Measurements from ENCODE around the gene MERTK. TPM values are rescaled to one million over a fixed set of nuclear protein-coding genes. Genes with fewer than 3 reads are reported as not detected.

The MERTK gene
- total and polyA plus RNA-seq, 2 of the 8 experiments (the other 6 are each of a cell fraction or from before 2014, with no cell fraction given): 6.5 to 7.0 TPM

DNA sequence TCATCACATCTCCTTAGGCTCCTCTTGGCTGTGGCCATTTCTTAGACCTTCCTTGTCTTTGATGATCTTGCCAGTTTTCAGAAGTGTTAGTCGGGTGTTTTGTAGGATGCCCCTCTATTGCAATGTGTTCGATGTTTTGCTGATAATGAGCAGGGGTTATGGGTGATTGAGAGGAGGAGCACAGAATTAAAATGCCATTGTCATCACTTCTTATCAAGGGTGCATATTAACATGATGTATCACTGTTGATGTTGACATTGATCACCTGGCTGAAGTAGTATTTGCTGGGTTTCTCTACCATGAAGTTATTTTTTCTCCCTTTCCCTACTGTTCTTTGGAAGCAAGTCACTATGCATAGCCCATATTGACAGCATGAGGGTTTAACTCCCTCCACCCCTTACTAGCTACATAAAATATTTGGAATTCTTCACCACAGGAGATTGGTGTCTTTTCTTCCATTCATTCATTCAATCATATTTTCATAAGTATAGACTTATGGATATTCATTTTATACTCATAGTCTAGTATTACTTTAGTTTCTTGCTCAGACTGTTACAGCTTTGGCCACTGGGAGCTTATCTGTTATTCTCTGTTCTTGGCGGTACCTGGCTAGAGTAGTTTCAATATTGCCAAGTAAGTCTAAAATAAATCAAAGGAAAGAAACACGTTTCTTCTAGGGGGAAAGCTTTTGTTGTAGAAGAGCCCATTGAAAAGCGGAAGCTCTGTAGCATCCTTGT lies 102.2 kb downstream of the MERTK start (continued):
- no peak for TF ChIP-seq YY1 (IDR thresholded peaks at IDR 0.05; ENCODE audit: low read depth, low read length)
- no peak for TF ChIP-seq EZH2 (IDR thresholded peaks at IDR 0.05; ENCODE audit: low read depth, low read length, severe bottlenecking)
- no peak for TF ChIP-seq KDM1A (IDR thresholded peaks at IDR 0.05; ENCODE audit: borderline replicate concordance, low read length)

Measured in H1 (cell line).